IMR-90 (cell line): ENCODE data around the gene C5AR2.

Experiments
- CEBPB ChIP-seq: IDR thresholded peaks from 2 replicates; pipeline ENCODE4 v1.6.1; 2012; ENCODE audit warnings: low read depth, low read length, improper control_type of control experiment
- CHD1 ChIP-seq: IDR thresholded peaks from 2 replicates; pipeline ENCODE4 v1.6.1; 2012; ENCODE audit warnings: low read depth, low read length, improper control_type of control experiment
- FOS ChIP-seq: fragments of 150-350 bp; IDR thresholded peaks from 2 replicates; pipeline ENCODE4 v1.6.1; 2016; ENCODE audit warnings: low read depth, low read length
- MAFK ChIP-seq: IDR thresholded peaks from 2 replicates; pipeline ENCODE4 v1.6.1; 2012; ENCODE audit warnings: low read depth, low read length, improper control_type of control experiment
- MAZ ChIP-seq: IDR thresholded peaks from 2 replicates; pipeline ENCODE4 v1.6.1; 2012; ENCODE audit warnings: low read depth, mild to moderate bottlenecking, low read length, improper control_type of control experiment, moderate library complexity, borderline replicate concordance
- MXI1 ChIP-seq: IDR thresholded peaks from 2 replicates; pipeline ENCODE4 v1.6.1; 2012; ENCODE audit warnings: low read depth, mild to moderate bottlenecking, low read length, moderate library complexity, borderline replicate concordance
- POLR2A ChIP-seq: IDR thresholded peaks from 2 replicates; pipeline ENCODE4 v1.6.1; 2012; ENCODE audit warnings: mild to moderate bottlenecking, low read depth, low read length
- RAD21 ChIP-seq: IDR thresholded peaks from 2 replicates; pipeline ENCODE4 v1.6.1; 2012; ENCODE audit warnings: low read length, improper control_type of control experiment
- RCOR1 ChIP-seq: IDR thresholded peaks from 2 replicates; pipeline ENCODE4 v1.6.1; 2012; ENCODE audit warnings: mild to moderate bottlenecking, low read length, improper control_type of control experiment; ENCODE audit not compliant: insufficient replicate concordance
- RFX5 ChIP-seq: IDR thresholded peaks from 2 replicates; pipeline ENCODE4 v1.8.0; 2012; ENCODE audit warnings: low read depth, mild to moderate bottlenecking, low read length, moderate library complexity
- SMC3 ChIP-seq: fragments of 150-350 bp; IDR thresholded peaks from 2 replicates; pipeline ENCODE4 v1.6.1; 2016; ENCODE audit warnings: low read depth, mild to moderate bottlenecking, antibody characterized with exemption, low read length, moderate library complexity
- TF ChIP-seq, protein P1 (sequence below): conservative IDR thresholded peaks from 2 replicates; pipeline ENCODE4 v1.5.1; 2012; ENCODE audit warnings: mild to moderate bottlenecking, low read depth, low read length, improper control_type of control experiment
- TF ChIP-seq, protein P2 (sequence below): fragments of 150-350 bp; IDR thresholded peaks from 2 replicates; pipeline ENCODE4 v1.6.1; 2016; ENCODE audit warnings: low read depth, mild to moderate bottlenecking, low read length, moderate library complexity, borderline replicate concordance
- TF ChIP-seq, protein P3 (sequence below): fragments of 150-350 bp; IDR thresholded peaks from 2 replicates; pipeline ENCODE4 v1.6.1; 2017; ENCODE audit warnings: mild to moderate bottlenecking, antibody characterized with exemption, low read length, low read depth

DNA sequence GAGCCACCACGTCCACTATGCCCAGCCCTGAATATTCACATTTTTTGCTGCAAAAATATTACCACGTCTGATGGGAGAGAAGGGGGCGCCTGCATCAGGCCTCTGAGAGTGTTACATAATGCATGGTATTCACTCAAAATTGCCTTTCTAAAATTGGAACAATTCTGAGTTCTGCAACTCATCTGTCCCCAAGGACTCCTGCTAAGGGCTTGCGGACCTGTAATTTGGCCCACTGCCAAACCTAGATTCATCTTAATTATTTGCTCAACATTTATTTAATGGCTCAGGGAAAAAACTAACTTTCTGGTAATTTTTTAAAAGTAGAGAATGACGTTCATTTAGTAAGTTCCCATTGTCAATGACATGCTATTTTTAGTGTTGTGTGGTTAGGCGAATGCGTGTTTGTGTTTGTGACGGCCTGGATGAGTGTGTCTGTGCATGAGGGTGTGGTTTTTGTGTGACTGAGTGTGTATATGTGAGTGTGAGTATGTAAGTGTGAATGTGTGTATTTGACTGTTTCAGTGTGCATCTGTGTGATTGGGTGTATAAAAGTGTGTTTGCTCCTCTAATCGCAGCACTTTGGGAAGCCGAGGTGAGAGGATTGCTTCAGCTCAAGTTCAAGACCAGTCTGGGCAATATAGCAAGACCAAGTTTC, 48.4 kb upstream of the C5AR2 start:
- TF ChIP-seq, protein P1, sequence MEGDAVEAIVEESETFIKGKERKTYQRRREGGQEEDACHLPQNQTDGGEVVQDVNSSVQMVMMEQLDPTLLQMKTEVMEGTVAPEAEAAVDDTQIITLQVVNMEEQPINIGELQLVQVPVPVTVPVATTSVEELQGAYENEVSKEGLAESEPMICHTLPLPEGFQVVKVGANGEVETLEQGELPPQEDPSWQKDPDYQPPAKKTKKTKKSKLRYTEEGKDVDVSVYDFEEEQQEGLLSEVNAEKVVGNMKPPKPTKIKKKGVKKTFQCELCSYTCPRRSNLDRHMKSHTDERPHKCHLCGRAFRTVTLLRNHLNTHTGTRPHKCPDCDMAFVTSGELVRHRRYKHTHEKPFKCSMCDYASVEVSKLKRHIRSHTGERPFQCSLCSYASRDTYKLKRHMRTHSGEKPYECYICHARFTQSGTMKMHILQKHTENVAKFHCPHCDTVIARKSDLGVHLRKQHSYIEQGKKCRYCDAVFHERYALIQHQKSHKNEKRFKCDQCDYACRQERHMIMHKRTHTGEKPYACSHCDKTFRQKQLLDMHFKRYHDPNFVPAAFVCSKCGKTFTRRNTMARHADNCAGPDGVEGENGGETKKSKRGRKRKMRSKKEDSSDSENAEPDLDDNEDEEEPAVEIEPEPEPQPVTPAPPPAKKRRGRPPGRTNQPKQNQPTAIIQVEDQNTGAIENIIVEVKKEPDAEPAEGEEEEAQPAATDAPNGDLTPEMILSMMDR = no peak
- TF ChIP-seq POLR2A (no peak), RFX5 (no peak), SMC3 (no peak), CEBPB (no peak), RAD21 (no peak), MXI1 (no peak), MAZ (no peak), CHD1 (no peak), RCOR1 (no peak), FOS (no peak), MAFK (no peak)
- TF ChIP-seq, protein P2, sequence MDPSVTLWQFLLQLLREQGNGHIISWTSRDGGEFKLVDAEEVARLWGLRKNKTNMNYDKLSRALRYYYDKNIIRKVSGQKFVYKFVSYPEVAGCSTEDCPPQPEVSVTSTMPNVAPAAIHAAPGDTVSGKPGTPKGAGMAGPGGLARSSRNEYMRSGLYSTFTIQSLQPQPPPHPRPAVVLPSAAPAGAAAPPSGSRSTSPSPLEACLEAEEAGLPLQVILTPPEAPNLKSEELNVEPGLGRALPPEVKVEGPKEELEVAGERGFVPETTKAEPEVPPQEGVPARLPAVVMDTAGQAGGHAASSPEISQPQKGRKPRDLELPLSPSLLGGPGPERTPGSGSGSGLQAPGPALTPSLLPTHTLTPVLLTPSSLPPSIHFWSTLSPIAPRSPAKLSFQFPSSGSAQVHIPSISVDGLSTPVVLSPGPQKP = no peak
- TF ChIP-seq, protein P3, sequence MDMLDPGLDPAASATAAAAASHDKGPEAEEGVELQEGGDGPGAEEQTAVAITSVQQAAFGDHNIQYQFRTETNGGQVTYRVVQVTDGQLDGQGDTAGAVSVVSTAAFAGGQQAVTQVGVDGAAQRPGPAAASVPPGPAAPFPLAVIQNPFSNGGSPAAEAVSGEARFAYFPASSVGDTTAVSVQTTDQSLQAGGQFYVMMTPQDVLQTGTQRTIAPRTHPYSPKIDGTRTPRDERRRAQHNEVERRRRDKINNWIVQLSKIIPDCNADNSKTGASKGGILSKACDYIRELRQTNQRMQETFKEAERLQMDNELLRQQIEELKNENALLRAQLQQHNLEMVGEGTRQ = no peak
